Naive thymus-derived CD8-positive, alpha-beta T cell (primary cell): ENCODE data around the gene AJAP1. TPM values are rescaled to one million over a fixed set of nuclear protein-coding genes. Genes with fewer than 3 reads are reported as not detected.

Experiments
- ATAC-seq, 2 donors: fragments of 150-1000 bp; cut with Tn5 transposase in 1 of 2; sonication (Bioruptor Pico), chemical (Tn5 transposase) in 1 of 2; 1 replicate in 1 of 2; 2 replicates in 1 of 2; pipeline ENCODE4 v1.10.0; 2021; ENCODE audit warnings: mild to moderate bottlenecking in 2 of 2, moderate library complexity in 2 of 2
- POLR2A ChIA-PET: fragments of 350-600 bp; sonication (Branson Sonifier 250); formaldehyde crosslinking; loops from one replicate; lab custom pipeline; 2021; ENCODE audit warnings: antibody characterized with exemption; lab: Charles Lee
- DNase-seq, 10 donors: peaks; one replicate each; pipeline versions ENCODE4 v3.0.0 to v3.0.0-alpha.2; 2020 to 2022
- H3K27ac Mint-ChIP-seq, 10 donors: one replicate each; pipeline ENCODE4 v1.8.0; 2020 to 2022; ENCODE audit warnings: mild to moderate bottlenecking in 10 of 10, mixed read lengths in 10 of 10, moderate library complexity in 4 of 10, inconsistent platforms in 1 of 10
- H3K27me3 Mint-ChIP-seq, 5 donors: one replicate each; pipeline ENCODE4 v1.8.0; 2021 to 2022; ENCODE audit warnings: mixed read lengths in 5 of 5
- H3K36me3 Mint-ChIP-seq, 3 donors: one replicate each; pipeline ENCODE4 v1.8.0; 2020 to 2022; ENCODE audit warnings: mixed read lengths in 3 of 3, mild to moderate bottlenecking in 2 of 3, inconsistent platforms in 1 of 3
- H3K4me1 Mint-ChIP-seq, 4 donors: one replicate each; pipeline ENCODE4 v1.8.0; 2021 to 2022; ENCODE audit warnings: mixed read lengths in 4 of 4
- H3K4me3 Mint-ChIP-seq, 10 donors: one replicate each; pipeline ENCODE4 v1.8.0; 2020 to 2022; ENCODE audit warnings: mild to moderate bottlenecking in 10 of 10, mixed read lengths in 10 of 10, moderate library complexity in 6 of 10, inconsistent platforms in 1 of 10
- H3K9me3 Mint-ChIP-seq, 9 donors: one replicate each; pipeline ENCODE4 v1.8.0; 2020 to 2022; ENCODE audit warnings: mixed read lengths in 9 of 9, mild to moderate bottlenecking in 3 of 9, inconsistent platforms in 1 of 9, moderate library complexity in 1 of 9
- polyA plus RNA-seq, 3 donors: library from polyadenylated mRNA; unstranded; fragments of 300-500 nt; fragmentation: Illumina TruSeq; gene quantifications; one replicate each; pipeline ENCODE4 v1.2.3, GENCODE V29; 2021
- total RNA-seq, 8 experiments: library from RNA in 2 of 8; stranded (reverse) in 2 of 8; gene quantifications; one replicate each; pipeline ENCODE4 v1.2.3 and lab custom pipeline; 2021 to 2026

The AJAP1 gene
- total and polyA plus RNA-seq, 5 experiments from 2014 or later = 0.01 to 0.21 (median 0.11) TPM; not detected in 2

- DNase-seq (no peak), ATAC-seq (no peak)
- no peak overlapping the region for H3K27ac Mint-ChIP-seq
- POLR2A ChIA-PET = no interaction called here
- peaks cover 0 to 12% (median 0%) of the 10 kb centered on the region in 3 donors for H3K36me3 Mint-ChIP-seq
- peaks cover 0 to 5% (median 0%) of the 10 kb centered on the region in 4 donors for H3K4me1 Mint-ChIP-seq
- H3K4me3 Mint-ChIP-seq = no peak overlapping the region
- H3K9me3 Mint-ChIP-seq = peaks cover 0 to 17% (median 6%) of the 10 kb centered on the region in 9 donors
- H3K27me3 Mint-ChIP-seq = peaks cover 0 to 16% (median 5%) of the 10 kb centered on the region in 5 donors
These were observed 107.7 kb downstream of the AJAP1 start for GRCh38 chr1:4762146-4762545.

DNA sequence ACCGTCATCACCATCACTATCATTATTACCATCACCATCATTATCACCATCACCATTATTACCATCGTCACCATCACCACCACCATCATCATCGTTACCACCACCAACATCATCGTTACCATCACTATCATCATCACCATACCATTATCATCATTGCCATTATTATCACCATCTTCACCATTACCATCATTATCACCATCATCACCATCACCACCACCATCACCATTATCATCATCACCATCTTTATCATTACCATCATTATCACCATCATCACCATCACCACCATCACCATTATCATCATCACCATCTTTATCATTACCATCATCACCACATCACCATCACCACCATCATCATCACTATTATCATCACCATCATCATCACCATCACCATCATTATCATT lies 112.9 kb downstream of the AJAP1 start:
- DNase-seq (no peak), ATAC-seq (no peak)
- H3K27ac Mint-ChIP-seq = no peak overlapping the region
- POLR2A ChIA-PET = no interaction called here
- peaks cover 0 to 4% (median 0%) of the 10 kb centered on the region in 5 donors for H3K27me3 Mint-ChIP-seq
- H3K4me1 Mint-ChIP-seq = peaks cover 0 to 2% (median 0%) of the 10 kb centered on the region in 4 donors
- no peaks in the 10 kb centered on the region for H3K9me3 Mint-ChIP-seq
- H3K4me3 Mint-ChIP-seq = no peak overlapping the region
- no peaks in the 10 kb centered on the region for H3K36me3 Mint-ChIP-seq

- Mint-ChIP-seq H3K4me1 (peaks cover 0 to 2% (median 0%) of the 10 kb centered on the region in 4 donors), H3K27me3 (peaks cover 0 to 3% (median 0%) of the 10 kb centered on the region in 5 donors), H3K36me3 (no peaks in the 10 kb centered on the region), H3K9me3 (no peaks in the 10 kb centered on the region), H3K27ac (no peak overlapping the region), H3K4me3 (no peak overlapping the region)
- ATAC-seq (no peak), DNase-seq (peak in 1 of 10 donors; percentile 14)
- POLR2A ChIA-PET = no interaction called here
These were observed 114.1 kb downstream of the AJAP1 start for GRCh38 chr1:4768553-4768952.

GRCh38 chr1:4769516-4770280 lies 115.3 kb downstream of the AJAP1 start:
- no peaks in the 10 kb centered on the region for H3K36me3 Mint-ChIP-seq
- no peaks in the 10 kb centered on the region for H3K9me3 Mint-ChIP-seq
- DNase-seq = peak in 1 of 10 donors; percentile 48
- no peak overlapping the region for H3K27ac Mint-ChIP-seq
- peaks cover 0 to 3% (median 0%) of the 10 kb centered on the region in 5 donors for H3K27me3 Mint-ChIP-seq
- ATAC-seq = no peak
- peaks cover 0 to 2% (median 0%) of the 10 kb centered on the region in 4 donors for H3K4me1 Mint-ChIP-seq
- no peak overlapping the region for H3K4me3 Mint-ChIP-seq
- POLR2A ChIA-PET = no interaction called here

DNA sequence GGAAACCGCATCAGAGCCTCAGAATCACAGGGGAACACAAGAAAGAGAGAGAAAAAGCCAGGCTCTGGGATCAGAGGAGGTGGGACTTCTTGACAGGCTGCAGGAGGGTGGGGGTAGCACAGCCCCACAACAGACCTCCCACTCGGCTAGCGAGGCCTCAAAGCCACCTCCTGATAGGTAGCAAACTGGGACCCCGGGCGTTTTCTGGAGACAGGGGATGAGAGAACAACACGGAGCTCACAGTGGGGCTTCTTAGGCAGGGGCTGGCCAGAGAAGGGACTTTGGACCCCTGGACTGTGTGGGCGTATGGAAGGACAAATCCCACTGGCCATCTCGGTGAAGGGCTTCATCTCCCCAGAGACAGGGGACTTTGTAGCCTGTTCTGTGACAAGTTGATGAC lies 116.3 kb downstream of the AJAP1 start:
- Mint-ChIP-seq H3K36me3 (no peaks in the 10 kb centered on the region), H3K9me3 (no peaks in the 10 kb centered on the region), H3K4me1 (no peaks in the 10 kb centered on the region), H3K4me3 (no peak overlapping the region), H3K27me3 (no peaks in the 10 kb centered on the region), H3K27ac (no peak overlapping the region)
- no peak for ATAC-seq
- POLR2A ChIA-PET = no interaction called here
- peak in 1 of 10 donors; percentile 48 for DNase-seq

GRCh38 chr1:4771267-4771666 lies 116.9 kb downstream of the AJAP1 start:
- ATAC-seq (no peak), DNase-seq (peak in 1 of 10 donors; percentile 48)
- H3K4me1 Mint-ChIP-seq = no peaks in the 10 kb centered on the region
- H3K27ac Mint-ChIP-seq = no peak overlapping the region
- H3K36me3 Mint-ChIP-seq = no peaks in the 10 kb centered on the region
- no peaks in the 10 kb centered on the region for H3K9me3 Mint-ChIP-seq
- POLR2A ChIA-PET = no interaction called here
- H3K27me3 Mint-ChIP-seq = no peaks in the 10 kb centered on the region
- H3K4me3 Mint-ChIP-seq = no peak overlapping the region

GRCh38 chr1:4771721-4772120 lies 117.3 kb downstream of the AJAP1 start:
- no peak overlapping the region for H3K27ac Mint-ChIP-seq
- no peaks in the 10 kb centered on the region for H3K4me1 Mint-ChIP-seq
- ATAC-seq (no peak), DNase-seq (no peak)
- H3K4me3 Mint-ChIP-seq = no peak overlapping the region
- H3K27me3 Mint-ChIP-seq = no peaks in the 10 kb centered on the region
- H3K9me3 Mint-ChIP-seq = no peaks in the 10 kb centered on the region
- POLR2A ChIA-PET = no interaction called here
- no peaks in the 10 kb centered on the region for H3K36me3 Mint-ChIP-seq

- H3K4me1 Mint-ChIP-seq = no peaks in the 10 kb centered on the region
- H3K27ac Mint-ChIP-seq = no peak overlapping the region
- H3K36me3 Mint-ChIP-seq = no peaks in the 10 kb centered on the region
- peak in 1 of 10 donors; percentile 48 for DNase-seq
- no peak for ATAC-seq
- H3K4me3 Mint-ChIP-seq = no peak overlapping the region
- no peaks in the 10 kb centered on the region for H3K9me3 Mint-ChIP-seq
- POLR2A ChIA-PET = no interaction called here
- H3K27me3 Mint-ChIP-seq = no peaks in the 10 kb centered on the region
These were observed 118.0 kb downstream of the AJAP1 start for GRCh38 chr1:4772294-4773010.

DNA sequence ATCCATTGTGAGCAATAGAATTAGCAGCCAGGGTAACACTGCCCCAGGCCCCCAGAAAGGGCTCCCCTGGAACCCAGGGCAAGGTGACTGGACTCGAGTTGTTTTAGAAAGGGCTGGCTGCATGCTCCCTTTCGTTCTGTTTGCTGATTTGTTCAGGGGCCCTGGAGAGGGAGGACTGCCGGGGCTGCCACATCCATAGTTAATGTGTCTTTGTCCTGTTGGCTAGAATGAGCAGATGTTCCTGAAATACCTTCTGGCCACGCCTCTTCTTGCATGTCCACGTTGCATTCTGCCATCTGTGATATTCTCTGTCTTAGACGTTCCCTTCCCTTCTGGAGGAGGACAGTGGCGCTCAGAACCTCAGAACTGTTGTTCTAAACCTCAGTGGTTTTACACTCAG lies 118.8 kb downstream of the AJAP1 start:
- H3K27me3 Mint-ChIP-seq = no peaks in the 10 kb centered on the region
- no peak overlapping the region for H3K4me3 Mint-ChIP-seq
- no peaks in the 10 kb centered on the region for H3K36me3 Mint-ChIP-seq
- H3K27ac Mint-ChIP-seq = no peak overlapping the region
- POLR2A ChIA-PET = no interaction called here
- DNase-seq (no peak), ATAC-seq (no peak)
- H3K9me3 Mint-ChIP-seq = no peaks in the 10 kb centered on the region
- H3K4me1 Mint-ChIP-seq = no peaks in the 10 kb centered on the region

DNA sequence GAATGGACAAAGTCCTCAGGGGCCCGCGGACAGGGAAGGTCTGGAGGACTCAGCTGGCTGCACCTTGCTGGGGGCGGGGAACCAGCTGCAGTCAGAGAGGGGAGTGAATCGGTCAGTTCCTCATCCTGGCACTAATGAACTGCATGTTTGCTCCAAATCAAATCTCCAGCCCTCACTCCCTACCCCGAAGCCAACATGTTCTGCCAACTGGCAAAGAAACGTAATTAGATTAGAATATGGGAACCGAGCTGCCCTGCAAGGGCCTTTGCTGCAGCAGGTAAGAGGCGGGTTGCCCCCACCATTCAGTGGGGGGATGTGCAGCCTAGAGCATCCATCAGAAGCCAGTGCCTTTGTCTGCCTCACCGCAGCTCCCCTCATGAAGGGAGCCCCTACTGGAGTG lies 121.1 kb downstream of the AJAP1 start:
- no peak overlapping the region for H3K4me3 Mint-ChIP-seq
- no peaks in the 10 kb centered on the region for H3K9me3 Mint-ChIP-seq
- H3K27ac Mint-ChIP-seq = no peak overlapping the region
- DNase-seq (peak in 1 of 10 donors; percentile 16), ATAC-seq (no peak)
- H3K36me3 Mint-ChIP-seq = no peaks in the 10 kb centered on the region
- POLR2A ChIA-PET = no interaction called here
- peaks cover 0 to 3% (median 0%) of the 10 kb centered on the region in 5 donors for H3K27me3 Mint-ChIP-seq
- no peaks in the 10 kb centered on the region for H3K4me1 Mint-ChIP-seq

DNA sequence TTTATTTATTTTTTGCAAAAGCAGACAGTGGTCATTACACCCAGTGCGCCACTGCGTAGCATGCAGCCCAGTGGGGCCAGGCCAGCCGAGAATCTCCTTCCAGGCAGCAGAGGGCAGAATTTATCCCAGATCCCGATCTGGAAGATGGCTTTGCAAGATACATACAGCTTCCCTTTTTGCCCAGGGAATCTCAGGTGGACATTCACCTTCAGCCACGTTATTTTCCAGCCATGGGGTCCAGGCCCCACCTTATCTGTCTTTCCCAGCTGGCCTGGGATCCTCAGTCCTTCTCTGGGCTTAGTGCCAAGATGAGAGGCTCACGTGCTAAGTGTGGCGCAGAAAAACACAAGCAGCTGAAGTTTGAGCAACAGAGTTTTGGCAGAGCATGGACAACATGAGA lies 123.6 kb downstream of the AJAP1 start:
- Mint-ChIP-seq H3K9me3 (no peaks in the 10 kb centered on the region), H3K36me3 (no peaks in the 10 kb centered on the region), H3K4me1 (no peaks in the 10 kb centered on the region), H3K27ac (no peak overlapping the region), H3K27me3 (peaks cover 0 to 5% (median 0%) of the 10 kb centered on the region in 5 donors), H3K4me3 (no peak overlapping the region)
- DNase-seq (no peak), ATAC-seq (no peak)
- POLR2A ChIA-PET = no interaction called here

- H3K9me3 Mint-ChIP-seq = no peaks in the 10 kb centered on the region
- no peaks in the 10 kb centered on the region for H3K4me1 Mint-ChIP-seq
- no peak for ATAC-seq
- no peak overlapping the region for H3K4me3 Mint-ChIP-seq
- DNase-seq = peak in 1 of 10 donors; percentile 26
- H3K27me3 Mint-ChIP-seq = peaks cover 0 to 5% (median 0%) of the 10 kb centered on the region in 5 donors
- POLR2A ChIA-PET = no interaction called here
- no peak overlapping the region for H3K27ac Mint-ChIP-seq
- no peaks in the 10 kb centered on the region for H3K36me3 Mint-ChIP-seq
These were observed 127.2 kb downstream of the AJAP1 start for GRCh38 chr1:4781646-4782045.

DNA sequence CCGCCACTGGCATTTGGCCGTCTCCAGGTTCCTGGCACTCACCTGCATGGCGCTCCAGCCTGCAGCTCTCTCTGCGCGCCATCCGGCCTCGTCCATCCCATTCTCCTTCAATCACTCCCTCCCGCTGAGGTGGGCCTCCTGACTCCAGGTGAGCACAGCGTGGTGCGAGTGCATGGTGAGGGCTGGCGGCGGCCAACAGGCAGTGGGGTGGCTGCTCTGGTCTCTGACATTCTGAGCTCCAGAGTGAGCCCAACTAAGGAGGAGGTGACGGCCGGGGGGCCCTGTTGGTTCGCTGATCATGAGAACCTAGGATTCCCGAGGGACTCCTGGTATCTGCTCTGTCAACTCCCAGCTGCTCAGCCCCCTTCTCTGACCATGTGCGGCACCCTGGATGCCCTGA lies 130.4 kb downstream of the AJAP1 start:
- Mint-ChIP-seq H3K4me3 (no peak overlapping the region), H3K27ac (no peak overlapping the region), H3K27me3 (peaks cover 3 to 14% (median 6%) of the 10 kb centered on the region in 5 donors), H3K9me3 (no peaks in the 10 kb centered on the region), H3K4me1 (no peaks in the 10 kb centered on the region), H3K36me3 (no peaks in the 10 kb centered on the region)
- no peak for ATAC-seq
- POLR2A ChIA-PET = no interaction called here
- no peak for DNase-seq
